ENCODE results near the gene ZNF81. TPM values are rescaled to one million over a fixed set of nuclear protein-coding genes. Genes with fewer than 3 reads are reported as not detected.
"Not testable (repeated sequence)": the region's sequence is repeated elsewhere in the genome, so short reads cannot be mapped to it uniquely, and the experiment has no call there.

Gene ZNF81
- total RNA-seq, 4 donors from 2014 or later: 2.5 to 6.3 (median 4.2) TPM

DNA sequence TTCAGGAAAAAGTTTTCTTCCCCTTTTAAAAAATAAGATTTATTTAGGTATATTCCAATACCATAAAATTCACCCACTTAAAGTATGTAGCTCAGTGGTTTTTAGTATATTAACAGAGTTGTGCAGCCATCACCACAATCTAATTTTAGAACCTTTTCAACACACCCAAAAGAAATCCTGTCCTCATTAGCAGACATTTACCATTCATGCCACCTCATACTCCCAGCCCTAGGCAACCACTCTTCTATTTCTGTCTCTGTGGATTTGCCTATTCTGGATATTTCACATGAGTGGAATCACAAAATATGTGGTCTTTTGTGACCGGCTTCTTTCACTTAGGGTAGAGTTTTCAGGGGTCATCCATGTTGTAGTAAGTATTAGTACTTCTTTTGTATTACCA, 7.4 kb downstream of the ZNF81 start:
- intact Hi-C loops (cut with DNase I): no loop called here
- H3K36me3 ChIP-seq: peaks cover 0 to 31% (median 0%) of the 10 kb centered on the region in 3 donors
- TF ChIP-seq POLR2A (IDR thresholded peaks at IDR 0.05): no peak
- no peak for TF ChIP-seq CTCF (IDR thresholded peaks at IDR 0.05)

GRCh38 chrX:47846040-47846439, 9.3 kb downstream of the ZNF81 start:
- no peak overlapping the region for H3K27ac ChIP-seq
- no peak overlapping the region for H3K4me3 ChIP-seq
- no peak for DNase-seq
- H3K9me3 ChIP-seq: no peaks in the 10 kb centered on the region
- WGBS, 2 donors: 75% methylated on average over 6 of the region's 7 CpGs; no CpG with 5 or more reads in 1 of the 2 donors
- H3K36me3 ChIP-seq: peaks cover 0 to 40% (median 0%) of the 10 kb centered on the region in 3 donors
- TF ChIP-seq POLR2A (IDR thresholded peaks at IDR 0.05) (no peak), CTCF (IDR thresholded peaks at IDR 0.05) (no peak)
- H3K27me3 ChIP-seq: no peaks in the 10 kb centered on the region
- H3K4me1 ChIP-seq: no peaks in the 10 kb centered on the region
- intact Hi-C loops (cut with DNase I): no loop called here

More for the DNA sequence above, 7.4 kb downstream of the ZNF81 start:
- Histone ChIP-seq H3K4me1 (no peaks in the 10 kb centered on the region), H3K27me3 (no peaks in the 10 kb centered on the region), H3K27ac (no peak overlapping the region), H3K9me3 (no peaks in the 10 kb centered on the region), H3K4me3 (no peak overlapping the region)
- DNase-seq: no peak
- WGBS, 2 donors: 92 to 100% methylated on average over 1 of the region's 1 CpG

DNA sequence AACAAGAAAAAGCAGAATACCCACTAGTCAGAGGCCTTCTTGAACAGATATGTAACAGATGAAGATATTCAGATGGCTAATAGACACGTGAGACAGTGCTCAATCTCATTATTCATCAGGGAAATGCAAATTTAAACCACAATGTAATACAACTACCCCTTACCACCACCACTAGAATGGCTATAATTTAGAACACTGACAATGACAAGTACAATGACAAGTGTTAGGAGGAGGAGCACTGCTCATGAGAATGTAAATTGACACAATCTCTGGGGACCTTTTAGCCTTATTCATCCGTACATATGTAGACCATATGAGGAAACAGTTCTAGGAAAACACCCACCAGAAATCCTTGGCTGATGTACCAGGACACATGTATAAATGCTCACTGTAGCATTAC, 13.1 kb downstream of the ZNF81 start:
- TF ChIP-seq POLR2A (IDR thresholded peaks at IDR 0.05): no peak
- TF ChIP-seq CTCF (IDR thresholded peaks at IDR 0.05): no peak
- Histone ChIP-seq H3K4me1 (no peaks in the 10 kb centered on the region), H3K36me3 (peaks cover 0 to 46% (median 0%) of the 10 kb centered on the region in 3 donors), H3K27ac (no peak overlapping the region), H3K4me3 (no peak overlapping the region), H3K27me3 (no peaks in the 10 kb centered on the region), H3K9me3 (no peaks in the 10 kb centered on the region)
- DNase-seq: no peak
- intact Hi-C loops (cut with DNase I): loop anchor here (10.0 kb wide), 1 partner anchor 175 kb away; no protein-coding TSS in a partner anchor
- WGBS, 2 donors: 37 to 52% methylated on average over 2 of the region's 2 CpGs

GRCh38 chrX:47850389-47850788, 13.7 kb downstream of the ZNF81 start:
- not testable (repeated sequence) for H3K4me3 ChIP-seq, H3K9me3 ChIP-seq, H3K27me3 ChIP-seq, H3K4me1 ChIP-seq, H3K27ac ChIP-seq, DNase-seq
- WGBS, 2 donors: 20% methylated on average over 1 of the region's 2 CpGs; no CpG with 5 or more reads in 1 of the 2 donors
- H3K36me3 ChIP-seq: peaks cover 0 to 46% (median 0%) of the 10 kb centered on the region in 3 donors
- intact Hi-C loops (cut with DNase I): loop anchor here (10.0 kb wide), 1 partner anchor 174 kb away; no protein-coding TSS in a partner anchor

DNA sequence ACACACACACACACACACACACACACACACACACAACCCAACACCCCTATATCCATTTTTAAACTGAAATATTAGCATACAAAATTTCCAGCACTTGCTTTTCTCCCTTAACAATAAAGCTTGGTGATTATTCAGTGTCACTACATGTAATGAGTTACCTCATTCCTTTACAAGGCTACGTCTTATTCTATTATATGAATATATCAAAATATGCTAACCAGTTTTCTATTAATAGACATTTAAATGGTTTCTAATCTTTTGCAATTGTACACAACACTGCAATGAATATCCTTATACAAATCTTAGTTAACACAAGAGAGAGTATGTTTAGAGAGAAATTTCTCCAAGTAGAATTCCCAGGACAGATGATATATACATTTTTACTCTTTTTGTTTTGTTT, 14.2 kb downstream of the ZNF81 start:
- Histone ChIP-seq H3K9me3 (no peaks in the 10 kb centered on the region), H3K27me3 (no peaks in the 10 kb centered on the region), H3K4me1 (no peaks in the 10 kb centered on the region), H3K27ac (no peak overlapping the region), H3K36me3 (peaks cover 0 to 46% (median 0%) of the 10 kb centered on the region in 3 donors), H3K4me3 (no peak overlapping the region)
- TF ChIP-seq CTCF (IDR thresholded peaks at IDR 0.05): no peak
- intact Hi-C loops (cut with DNase I): loop anchor here (10.0 kb wide), 1 partner anchor 174 kb away; no protein-coding TSS in a partner anchor
- no peak for DNase-seq
- 54 to 85% methylated on average over 1 of the region's 1 CpG for WGBS, 2 donors

GRCh38 chrX:47854474-47854873, 17.8 kb downstream of the ZNF81 start:
- Histone ChIP-seq H3K27ac (no peak overlapping the region), H3K9me3 (no peaks in the 10 kb centered on the region), H3K27me3 (no peaks in the 10 kb centered on the region), H3K36me3 (peaks cover 0 to 11% (median 0%) of the 10 kb centered on the region in 3 donors), H3K4me1 (no peaks in the 10 kb centered on the region), H3K4me3 (no peak overlapping the region)
- intact Hi-C loops (cut with DNase I): loop anchor here (10.0 kb wide), 1 partner anchor 170 kb away; no protein-coding TSS in a partner anchor
- DNase-seq: no peak
- WGBS, 2 donors: 53 to 77% methylated on average over 10 of the region's 10 CpGs
- TF ChIP-seq CTCF (IDR thresholded peaks at IDR 0.05) (peak in 5 of 6 experiments; percentile 12 to 25 (median 20)), POLR2A (IDR thresholded peaks at IDR 0.05) (no peak)
